Measurements from ENCODE around the gene ZBTB18. TPM values are rescaled to one million over a fixed set of nuclear protein-coding genes. Genes with fewer than 3 reads are reported as not detected.

ZBTB18 gene
- total and polyA plus RNA-seq, 10 donors: 17.2 to 43.0 (median 32.8) TPM

GRCh38 chr1:244089561-244089960 is 38.5 kb downstream of the ZBTB18 start:
- TF ChIP-seq CTCF (IDR thresholded peaks at IDR 0.05 in 8 of 11, conservative IDR thresholded peaks at IDR 0.05 in 3 of 11) (no peak), POLR2AphosphoS5 (IDR thresholded peaks at IDR 0.05) (no peak), POLR2A (IDR thresholded peaks at IDR 0.05) (no peak)
- no peak overlapping the region for H3K4me3 ChIP-seq
- H3K27ac ChIP-seq: no peak overlapping the region
- H3K36me3 ChIP-seq: no peaks in the 10 kb centered on the region
- no peak for DNase-seq
- no peaks in the 10 kb centered on the region for H3K27me3 ChIP-seq (replicated peaks in 1 of 7)
- no peaks in the 10 kb centered on the region for H3K4me1 ChIP-seq
- intact Hi-C loops (cut with DNase I; ENCODE audit: low total_unique reads): no loop called here
- WGBS, 5 donors: 70 to 84% (median 81%) methylated on average over 8 of the region's 8 CpGs
- H3K9me3 ChIP-seq: peaks cover 0 to 11% (median 0%) of the 10 kb centered on the region in 8 donors

- TF ChIP-seq POLR2A (IDR thresholded peaks at IDR 0.05) (no peak), CTCF (IDR thresholded peaks at IDR 0.05 in 8 of 11, conservative IDR thresholded peaks at IDR 0.05 in 3 of 11) (no peak), POLR2AphosphoS5 (IDR thresholded peaks at IDR 0.05) (no peak)
- Histone ChIP-seq H3K27ac (no peak overlapping the region), H3K27me3 (replicated peaks in 1 of 7) (no peaks in the 10 kb centered on the region), H3K4me1 (no peaks in the 10 kb centered on the region), H3K36me3 (no peaks in the 10 kb centered on the region), H3K9me3 (peaks cover 0 to 10% (median 0%) of the 10 kb centered on the region in 8 donors), H3K4me3 (no peak overlapping the region)
- intact Hi-C loops (cut with DNase I; ENCODE audit: low total_unique reads): no loop called here
- 49 to 83% (median 74%) methylated on average over 3 of the region's 3 CpGs for WGBS, 5 donors
- no peak for DNase-seq
Observed at GRCh38 chr1:244090645-244091044, 39.6 kb downstream of the ZBTB18 start.

GRCh38 chr1:244092293-244092963 is 41.3 kb downstream of the ZBTB18 start:
- no peaks in the 10 kb centered on the region for H3K27me3 ChIP-seq (replicated peaks in 1 of 7)

More at GRCh38 chr1:244092293-244092963, 41.3 kb downstream of the ZBTB18 start:
- WGBS, 5 donors: 89 to 98% (median 91%) methylated on average over 6 of the region's 6 CpGs
- Histone ChIP-seq H3K9me3 (no peaks in the 10 kb centered on the region), H3K36me3 (no peaks in the 10 kb centered on the region), H3K4me3 (no peak overlapping the region), H3K27ac (no peak overlapping the region), H3K4me1 (no peaks in the 10 kb centered on the region)
- intact Hi-C loops (cut with DNase I; ENCODE audit: low total_unique reads): no loop called here
- TF ChIP-seq CTCF (IDR thresholded peaks at IDR 0.05 in 8 of 11, conservative IDR thresholded peaks at IDR 0.05 in 3 of 11): no peak
- no peak for TF ChIP-seq POLR2A (IDR thresholded peaks at IDR 0.05)
- TF ChIP-seq POLR2AphosphoS5 (IDR thresholded peaks at IDR 0.05): no peak
- DNase-seq: no peak

Measured in spleen (tissue), 11 donors.